ENCODE data around the gene TRAM1L1.

DNA sequence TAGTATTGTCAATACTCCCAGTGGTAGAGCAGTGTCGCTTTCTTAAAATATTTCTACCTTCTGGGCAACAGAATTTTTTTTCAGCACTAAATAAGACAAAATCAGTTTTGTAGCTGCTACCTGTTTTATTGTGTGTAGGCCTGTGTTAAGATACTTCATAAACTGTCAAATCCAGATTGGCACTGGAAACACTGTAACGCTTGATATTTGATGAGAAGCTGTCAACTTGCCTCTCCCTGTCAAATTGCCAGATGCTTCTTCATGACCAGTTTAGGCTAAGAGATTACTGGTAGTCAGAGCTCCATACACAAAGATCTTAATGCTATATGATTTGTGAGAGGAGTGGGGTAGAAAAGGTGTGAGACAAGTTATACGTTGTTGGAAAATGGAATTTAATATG, 17.3 kb downstream of the TRAM1L1 start:
- TF ChIP-seq CTCF (IDR thresholded peaks at IDR 0.05) (no peak), POLR2A (IDR thresholded peaks at IDR 0.05) (no peak)
